Measurements from ENCODE around the gene CHID1.

DNA sequence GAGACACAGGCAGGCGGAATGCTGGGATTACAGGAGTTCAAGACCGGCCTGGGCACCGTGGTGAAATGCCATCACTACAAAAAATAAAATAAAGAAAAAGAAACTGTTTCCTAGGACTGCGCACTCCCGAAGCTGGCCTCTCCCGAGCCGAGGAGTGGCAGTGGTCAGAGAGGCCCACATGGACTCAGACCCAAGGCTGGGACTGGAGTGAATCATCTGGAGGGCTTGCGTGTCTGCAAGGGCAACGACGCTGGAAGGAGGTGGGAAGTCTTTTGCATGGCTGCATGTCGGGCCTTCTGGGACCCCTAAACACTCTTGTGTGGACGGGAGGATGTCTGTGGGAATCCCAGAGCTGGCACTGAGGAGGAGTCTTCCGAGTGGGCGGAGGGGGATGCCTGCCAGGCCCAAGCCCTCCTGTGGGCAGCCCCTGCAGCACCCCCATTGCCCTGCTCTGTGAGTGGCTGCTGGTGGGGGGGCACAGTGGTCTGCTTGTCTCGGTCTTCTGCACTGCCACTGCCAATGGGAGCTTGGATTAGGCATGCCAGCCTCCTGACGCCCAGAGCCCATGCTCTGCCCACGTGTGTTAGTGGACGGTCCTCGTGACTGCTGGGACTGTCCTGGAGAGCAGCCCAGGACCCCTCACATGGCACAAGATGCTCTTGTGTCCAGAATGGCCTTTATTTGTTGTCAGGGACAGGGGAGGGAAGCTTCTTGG is 13.2 kb upstream of the CHID1 start:
- no peak for TF ChIP-seq POLR2A (IDR thresholded peaks at IDR 0.05)
- TF ChIP-seq, protein P1, sequence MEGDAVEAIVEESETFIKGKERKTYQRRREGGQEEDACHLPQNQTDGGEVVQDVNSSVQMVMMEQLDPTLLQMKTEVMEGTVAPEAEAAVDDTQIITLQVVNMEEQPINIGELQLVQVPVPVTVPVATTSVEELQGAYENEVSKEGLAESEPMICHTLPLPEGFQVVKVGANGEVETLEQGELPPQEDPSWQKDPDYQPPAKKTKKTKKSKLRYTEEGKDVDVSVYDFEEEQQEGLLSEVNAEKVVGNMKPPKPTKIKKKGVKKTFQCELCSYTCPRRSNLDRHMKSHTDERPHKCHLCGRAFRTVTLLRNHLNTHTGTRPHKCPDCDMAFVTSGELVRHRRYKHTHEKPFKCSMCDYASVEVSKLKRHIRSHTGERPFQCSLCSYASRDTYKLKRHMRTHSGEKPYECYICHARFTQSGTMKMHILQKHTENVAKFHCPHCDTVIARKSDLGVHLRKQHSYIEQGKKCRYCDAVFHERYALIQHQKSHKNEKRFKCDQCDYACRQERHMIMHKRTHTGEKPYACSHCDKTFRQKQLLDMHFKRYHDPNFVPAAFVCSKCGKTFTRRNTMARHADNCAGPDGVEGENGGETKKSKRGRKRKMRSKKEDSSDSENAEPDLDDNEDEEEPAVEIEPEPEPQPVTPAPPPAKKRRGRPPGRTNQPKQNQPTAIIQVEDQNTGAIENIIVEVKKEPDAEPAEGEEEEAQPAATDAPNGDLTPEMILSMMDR (IDR thresholded peaks at IDR 0.05) = no peak

Measured in breast epithelium (tissue), 3 donors.